HL-60 (cell line): ENCODE results near the gene SLC24A3.

Experiments used
- CTCF ChIP-seq: IDR thresholded peaks from one replicate; pipeline ENCODE4 v1.5.1; 2011; ENCODE audit warnings: low read length, control low read depth, inconsistent platforms; ENCODE audit not compliant: insufficient read depth
- GABPA ChIP-seq: IDR thresholded peaks from 2 replicates; pipeline ENCODE4 v1.6.1; 2012; ENCODE audit warnings: low read depth
- SPI1 ChIP-seq: IDR thresholded peaks from 2 replicates; pipeline ENCODE4 v1.6.1; 2012; ENCODE audit warnings: low read depth, mild to moderate bottlenecking, borderline replicate concordance

- TF ChIP-seq CTCF (no peak), GABPA (no peak), SPI1 (no peak)
Observed at GRCh38 chr20:19682249-19682648, 469.8 kb downstream of the SLC24A3 start.
